K562 (cell line): ENCODE measurements around the gene HAPSTR1. TPM values are rescaled to one million over a fixed set of nuclear protein-coding genes. Genes with fewer than 3 reads are reported as not detected.

Source experiments
- ATAC-seq: fragments of 200-7000 bp; cut with Tn5 transposase; 3 replicates; pipeline ENCODE4 v1.9.1; 2020; ENCODE audit warnings: moderate library complexity
- BruUV-seq: library from RNA; stranded (reverse); fragments of 400-500 nt; replicated peaks from 2 replicates; lab custom pipeline; 2021; lab: Mats Ljungman, UMichigan
- CTCF ChIA-PET: fragments of 300-600 bp; formaldehyde crosslinking; extraction: SDS; loops from one replicate; lab custom pipeline; 2021; ENCODE audit warnings: low intra/inter-chr PET ratio; lab: Yijun Ruan, JAX
- POLR2A ChIA-PET: fragments of 300-600, 350-650 bp; sonication (Branson Sonifier 250); formaldehyde crosslinking; extraction: SDS; loops from one replicate; lab custom pipeline; 2021; ENCODE audit warnings: antibody characterized with exemption, inconsistent platforms; lab: Yijun Ruan, JAX
- DNase-seq, 4 experiments: peaks; one replicate each; pipeline versions ENCODE4 v3.0.0 to v3.0.0-alpha.2; 2011 to 2018; ENCODE audit warnings: low spot score in 3 of 4, mixed read lengths in 3 of 4; ENCODE audit errors: extremely low read depth in 1 of 4
- FAIRE-seq: peaks from 2 replicates; lab custom pipeline; 2011; peaks lifted over from hg19 to GRCh38; lab: Jason Lieb, UNC
- H2AFZ ChIP-seq: 2 replicates; pipeline ENCODE4 v1.6.0; 2011; ENCODE audit warnings: low read depth, low read length, control low read depth, inconsistent platforms
- H3K27ac ChIP-seq: fragments of 200-600 bp; 3 replicates; pipeline ENCODE4 v1.8.0; 2011; ENCODE audit warnings: low read depth, mild to moderate bottlenecking, control low read depth, inconsistent platforms, low read length, moderate library complexity, mixed read lengths; ENCODE audit errors: extremely low read depth
- H3K27me3 ChIP-seq, 2 experiments: fragments of 300-600 bp in 1 of 2; 2 replicates in 1 of 2; 3 replicates in 1 of 2; pipeline versions ENCODE4 v1.6.0 to v1.8.0; 2011; ENCODE audit warnings: inconsistent platforms in 2 of 2, low read length in 2 of 2, mild to moderate bottlenecking in 1 of 2, mixed read lengths in 1 of 2, moderate library complexity in 1 of 2; ENCODE audit not compliant: control insufficient read depth in 2 of 2, insufficient read depth in 2 of 2
- H3K36me3 ChIP-seq: fragments of 300-600 bp; 3 replicates; pipeline ENCODE4 v1.8.0; 2011; ENCODE audit warnings: mild to moderate bottlenecking, low read length, inconsistent platforms; ENCODE audit not compliant: control insufficient read depth, insufficient read depth
- H3K4me1 ChIP-seq, 2 experiments: fragments of 200-600 bp in 1 of 2; replicated peaks in 1 of 2; 2 replicates in 1 of 2; 3 replicates in 1 of 2; pipeline versions ENCODE4 v1.5.1 to v1.8.0; 2011; ENCODE audit warnings: inconsistent platforms in 2 of 2, low read length in 2 of 2, mild to moderate bottlenecking in 1 of 2, mixed read lengths in 1 of 2, moderate library complexity in 1 of 2; ENCODE audit not compliant: control insufficient read depth in 2 of 2, insufficient read depth in 2 of 2
- H3K4me2 ChIP-seq: 2 replicates; pipeline ENCODE4 v1.6.1; 2011; ENCODE audit warnings: low read length, control low read depth, inconsistent platforms, mixed read lengths; ENCODE audit not compliant: insufficient read depth
- H3K4me3 ChIP-seq: fragments of 200-600 bp; sonication (generic), shearing (Covaris generic); 2 replicates; pipeline ENCODE4 v1.5.1; 2016; ENCODE audit warnings: control low read depth, inconsistent platforms
- H3K79me2 ChIP-seq: fragments of 200-600 bp; 3 replicates; pipeline ENCODE4 v1.8.0; 2011; ENCODE audit warnings: low read length, inconsistent platforms; ENCODE audit not compliant: control insufficient read depth, insufficient read depth
- H3K9ac ChIP-seq, 2 experiments: 2 replicates each; pipeline versions ENCODE4 v1.6.0 to v1.6.1; 2011; ENCODE audit warnings: low read depth in 2 of 2, low read length in 2 of 2, control low read depth in 1 of 2, inconsistent platforms in 1 of 2, mild to moderate bottlenecking in 1 of 2, mixed read lengths in 1 of 2; ENCODE audit not compliant: insufficient read depth in 1 of 2
- H3K9me1 ChIP-seq: one replicate; pipeline ENCODE4 v1.6.0; 2011; ENCODE audit warnings: inconsistent platforms, mild to moderate bottlenecking, low read length, moderate library complexity; ENCODE audit not compliant: control insufficient read depth, insufficient read depth
- H3K9me3 ChIP-seq: replicated peaks from 2 replicates; pipeline ENCODE4 v1.5.1; 2011; ENCODE audit warnings: low read depth, low read length, inconsistent platforms; ENCODE audit not compliant: control insufficient read depth, insufficient read depth
- H4K20me1 ChIP-seq: replicated peaks from 2 replicates; pipeline ENCODE4 v1.6.1; 2011; ENCODE audit warnings: low read length, inconsistent platforms, mixed read lengths; ENCODE audit not compliant: control insufficient read depth, insufficient read depth
- CC2D1A ChIP-seq: fragments of 450-650 bp; IDR thresholded peaks from 2 replicates; pipeline ENCODE4 v1.6.1; 2017; ENCODE audit warnings: mild to moderate bottlenecking
- EZH2 ChIP-seq: IDR thresholded peaks from 2 replicates; pipeline ENCODE4 v1.6.1; 2012; ENCODE audit warnings: low read depth, mild to moderate bottlenecking, inconsistent platforms, low read length, borderline replicate concordance
- GATA2 ChIP-seq: sonication (generic); formaldehyde crosslinking; IDR thresholded peaks from 2 replicates; pipeline ENCODE4 v1.4.0; 2020; ENCODE audit warnings: mild to moderate bottlenecking, missing genetic modification reagents
- ID3 ChIP-seq, 2 experiments: fragments of 250-450 bp in 1 of 2; fragments of 450-650 bp in 1 of 2; sonication (Bioruptor Pico) in 1 of 2; IDR thresholded peaks; 2 replicates each; pipeline versions ENCODE4 v1.6.1 to v1.8.0; 2016 to 2021; ENCODE audit warnings: mild to moderate bottlenecking in 2 of 2, moderate library complexity in 2 of 2, missing compliant biosample characterization in 1 of 2, missing genetic modification characterization in 1 of 2
- SNRNP70 ChIP-seq: fragments of 200-400 bp; formaldehyde crosslinking; optimal IDR thresholded peaks from 2 replicates; pipeline ENCODE3; 2017; ENCODE audit warnings: low read depth, low read length
- YY1 ChIP-seq, 3 experiments: IDR thresholded peaks; 2 replicates each; pipeline ENCODE4 v1.6.1; 2011; ENCODE audit warnings: low read length in 2 of 3, mild to moderate bottlenecking in 2 of 3, moderate library complexity in 2 of 3, borderline replicate concordance in 1 of 3, control low read depth in 1 of 3, low read depth in 1 of 3; ENCODE audit not compliant: insufficient read depth in 3 of 3, insufficient replicate concordance in 2 of 3, control insufficient read depth in 1 of 3, insufficient read length in 1 of 3; ENCODE audit errors: extremely low read depth in 1 of 3
- ZNF146 ChIP-seq: IDR thresholded peaks from one replicate; pipeline ENCODE4 v1.6.1; 2018; ENCODE audit warnings: missing compliant biosample characterization; ENCODE audit not compliant: unreplicated experiment
- ZNF277 ChIP-seq: fragments of 250-450 bp; sonication (Bioruptor Pico); IDR thresholded peaks from 2 replicates; pipeline ENCODE4 v1.8.0; 2022; ENCODE audit warnings: inconsistent platforms, mild to moderate bottlenecking, moderate library complexity, borderline replicate concordance
- ZSCAN32 ChIP-seq: fragments of 450-650 bp; formaldehyde crosslinking; IDR thresholded peaks from 2 replicates; pipeline ENCODE4 v1.4.0; 2020; ENCODE audit warnings: mild to moderate bottlenecking, moderate library complexity
- WGBS: fragments of 100-300 bp; shearing (Covaris generic); methylation state at CpG from one replicate; pipeline ENCODE4 v1.1.6; 2016; ENCODE audit warnings: low coverage, mixed read lengths; ENCODE audit not compliant: insufficient coverage; ENCODE audit errors: missing lambda C conversion rate; 5-methylcytosine and 5-hydroxymethylcytosine counted together
- in situ Hi-C: fragments of 300-500 bp; cut with MboI; formaldehyde crosslinking; loops from 4 replicates; pipeline ENCODE4 v1.15.0; 2018; ENCODE audit warnings: inconsistent platforms, mixed read lengths
- intact Hi-C: fragments of 100-400 bp; cut with micrococcal nuclease; formaldehyde crosslinking; loops from 2 replicates; pipeline ENCODE4 v1.14.2; 2022
- polyA plus RNA-seq, 8 experiments: library from polyadenylated mRNA; depleted of rRNA in 4 of 8; stranded (reverse) in 5 of 8; unstranded in 3 of 8; fragments of >200 nt; fragmentation: Nextera tagmentation in 2 of 8; fragmentation: Illumina TruSeq in 1 of 8; extraction: Ambion mirVana in 2 of 8; extraction: Trizol in 1 of 8; gene quantifications; 2 replicates each; pipeline versions ENCODE4 v1.2.1 to v1.2.3, GENCODE V29; 2011 to 2014; ENCODE audit warnings: inconsistent platforms in 1 of 8, missing spikeins in 1 of 8
- total RNA-seq, 7 experiments: library from RNA; depleted of rRNA in 6 of 7; stranded (reverse); fragments of >200 nt in 6 of 7; fragmentation: Illumina TruSeq in 2 of 7; extraction: Trizol in 2 of 7; gene quantifications; 2 replicates each; pipeline versions ENCODE4 v1.2.1 to v1.2.3, GENCODE V29; 2011 to 2021; ENCODE audit warnings: low replicate concordance in 1 of 7
- TF ChIP-seq, protein P1 (sequence below): fragments of 450-650 bp; formaldehyde crosslinking; IDR thresholded peaks from 2 replicates; pipeline ENCODE4 v1.4.0; 2022; ENCODE audit warnings: missing genetic modification characterization

The HAPSTR1 gene
- total and polyA plus RNA-seq, 9 of the 15 experiments (the other 6 are each of a cell fraction or from before 2014, with no cell fraction given): 10.8 to 67.9 (median 36.5) TPM

DNA sequence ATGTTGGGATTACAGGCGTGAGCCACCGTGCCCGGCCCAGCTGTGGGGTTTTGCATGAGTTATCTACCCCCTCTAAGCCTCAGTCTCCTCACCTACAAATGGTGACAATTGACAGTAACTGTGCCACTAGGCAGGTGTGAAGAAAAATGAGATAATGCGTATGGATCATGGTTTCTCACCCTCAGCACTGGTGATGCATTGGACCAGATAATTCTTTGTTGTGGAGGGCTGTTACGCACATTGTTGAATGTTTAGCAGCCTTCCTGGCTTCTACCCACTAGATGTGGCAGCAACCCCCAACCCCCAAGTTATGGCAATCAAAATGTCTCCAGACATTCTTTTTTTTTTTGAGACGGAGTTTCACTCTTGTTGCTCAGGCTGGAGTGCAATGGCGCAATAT is 9.0 kb upstream of the HAPSTR1 start:
- no peak for FAIRE-seq

More for the DNA sequence above, 9.0 kb upstream of the HAPSTR1 start:
- DNase-seq: no peak
- H3K9ac ChIP-seq: no peak overlapping the region
- peaks cover 8% of the 10 kb centered on the region; the same call in 1 of the 2 replicates for H3K9me3 ChIP-seq
- 93% methylated on average over 7 of the region's 7 CpGs for WGBS
- no peaks in the 10 kb centered on the region for H3K9me1 ChIP-seq
- in situ Hi-C loops (no loop called here), intact Hi-C loops (no loop called here)
- no peaks in the 10 kb centered on the region for H4K20me1 ChIP-seq
- ChIA-PET POLR2A (no interaction called here), CTCF (no interaction called here)
- H3K4me3 ChIP-seq: no peak overlapping the region
- H3K36me3 ChIP-seq: no peaks in the 10 kb centered on the region
- H3K27me3 ChIP-seq: no peaks in the 10 kb centered on the region
- H3K4me1 ChIP-seq: peaks cover 11 to 22% of the 10 kb centered on the region in 2 experiments
- no peak for ATAC-seq
- H3K4me2 ChIP-seq: no peak overlapping the region
- no peak for TF ChIP-seq EZH2
- TF ChIP-seq ID3 (CRISPR knock-in tag; IDR thresholded peaks at IDR 0.05): no peak
- TF ChIP-seq ID3 (tag; IDR thresholded peaks at IDR 0.05): no peak
- TF ChIP-seq ZNF146: no peak
- TF ChIP-seq ZSCAN32 (CRISPR knock-in tag): no peak
- TF ChIP-seq GATA2 (CRISPR knock-in tag): no peak
- TF ChIP-seq ZNF277 (CRISPR knock-in tag): no peak
- TF ChIP-seq YY1 (IDR thresholded peaks at IDR 0.05; ENCODE audit: borderline replicate concordance in 1 of 3, control insufficient read depth in 1 of 3, extremely low read depth in 1 of 3, insufficient read depth in 3 of 3, insufficient read length in 1 of 3, insufficient replicate concordance in 2 of 3, low read depth in 1 of 3, low read length in 2 of 3): no peak
- TF ChIP-seq, protein P1, sequence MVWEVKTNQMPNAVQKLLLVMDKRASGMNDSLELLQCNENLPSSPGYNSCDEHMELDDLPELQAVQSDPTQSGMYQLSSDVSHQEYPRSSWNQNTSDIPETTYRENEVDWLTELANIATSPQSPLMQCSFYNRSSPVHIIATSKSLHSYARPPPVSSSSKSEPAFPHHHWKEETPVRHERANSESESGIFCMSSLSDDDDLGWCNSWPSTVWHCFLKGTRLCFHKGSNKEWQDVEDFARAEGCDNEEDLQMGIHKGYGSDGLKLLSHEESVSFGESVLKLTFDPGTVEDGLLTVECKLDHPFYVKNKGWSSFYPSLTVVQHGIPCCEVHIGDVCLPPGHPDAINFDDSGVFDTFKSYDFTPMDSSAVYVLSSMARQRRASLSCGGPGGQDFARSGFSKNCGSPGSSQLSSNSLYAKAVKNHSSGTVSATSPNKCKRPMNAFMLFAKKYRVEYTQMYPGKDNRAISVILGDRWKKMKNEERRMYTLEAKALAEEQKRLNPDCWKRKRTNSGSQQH (CRISPR knock-in tag): no peak
- no peak for TF ChIP-seq CC2D1A
- TF ChIP-seq SNRNP70: no peak
- H3K79me2 ChIP-seq: no peaks in the 10 kb centered on the region
- no TSS peak for BruUV-seq
- H2AFZ ChIP-seq: no peak overlapping the region
- no peak overlapping the region; the same call in 2 of the 3 replicates for H3K27ac ChIP-seq
